Fibroblast of skin of scalp (primary cell): Measurements from ENCODE around the gene DCBLD2.

Experiments used
- DNase-seq: peaks from one replicate; pipeline ENCODE4 v3.0.0-alpha.2; 2013

The DCBLD2 gene

DNA sequence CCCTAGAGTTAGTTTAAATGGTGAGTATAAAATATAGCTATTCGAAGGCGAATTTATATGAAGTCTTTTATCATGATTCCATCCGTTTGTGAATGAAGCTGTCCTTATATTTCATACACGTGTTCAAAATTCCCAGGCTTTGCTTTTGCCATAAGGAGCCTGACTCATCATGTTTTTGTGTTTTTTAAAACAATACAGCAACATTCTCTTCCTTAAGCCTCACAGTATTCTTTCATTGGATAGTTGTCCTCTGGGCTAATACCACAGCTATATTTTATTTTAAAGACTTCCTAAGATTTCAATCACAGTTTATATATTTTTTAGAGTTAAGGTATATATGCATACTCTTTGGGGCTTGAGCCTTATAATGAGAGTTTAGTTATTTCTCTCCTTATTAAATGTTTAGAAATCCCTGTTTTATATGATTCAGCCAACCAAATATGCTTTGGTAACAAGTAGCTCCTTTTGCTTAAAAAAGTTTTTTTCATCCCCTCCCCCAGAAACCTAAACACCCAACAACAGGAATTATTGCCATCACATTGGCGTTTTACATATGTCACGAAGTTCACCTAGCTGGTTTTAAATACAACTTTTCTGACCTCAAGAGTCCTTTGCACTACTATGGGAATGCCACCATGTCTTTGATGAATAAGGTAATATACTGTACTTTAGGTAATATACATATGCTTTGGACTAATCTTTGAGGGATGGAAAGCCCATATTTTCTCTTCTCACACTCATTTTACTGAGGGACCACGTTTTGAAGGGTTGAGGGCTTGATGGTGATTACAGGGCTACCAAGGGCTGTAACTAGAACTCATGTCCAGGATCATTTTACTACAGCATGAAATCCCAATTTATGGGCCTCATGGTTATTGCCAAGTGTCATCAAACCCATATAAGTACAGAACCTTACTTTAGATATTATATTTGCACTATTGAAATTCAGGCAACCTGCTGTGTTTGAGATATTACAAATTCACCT lies 109.9 kb downstream of the DCBLD2 start:
- peak; percentile 49 for DNase-seq

DNA sequence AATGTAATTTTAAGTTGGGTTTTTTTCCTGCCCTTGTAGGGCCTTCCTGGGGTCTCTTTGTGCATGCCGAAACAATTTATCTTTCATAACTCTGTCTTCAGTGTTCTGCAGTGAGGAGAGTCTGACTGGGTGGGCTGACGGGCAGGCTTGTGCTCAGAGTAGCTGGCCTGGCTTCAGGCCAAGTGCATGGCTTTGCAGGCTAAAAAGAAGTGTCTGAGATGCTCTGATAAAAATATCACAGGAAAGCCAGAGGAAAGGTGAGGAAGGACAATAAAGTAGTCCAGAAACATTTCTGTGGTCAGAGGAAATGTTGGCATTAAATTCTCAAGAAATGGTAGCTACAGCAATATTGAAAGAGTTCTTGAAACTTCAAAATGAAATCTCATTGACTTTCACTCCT lies 112.8 kb downstream of the DCBLD2 start:
- DNase-seq, result peak; percentile 27

DNA sequence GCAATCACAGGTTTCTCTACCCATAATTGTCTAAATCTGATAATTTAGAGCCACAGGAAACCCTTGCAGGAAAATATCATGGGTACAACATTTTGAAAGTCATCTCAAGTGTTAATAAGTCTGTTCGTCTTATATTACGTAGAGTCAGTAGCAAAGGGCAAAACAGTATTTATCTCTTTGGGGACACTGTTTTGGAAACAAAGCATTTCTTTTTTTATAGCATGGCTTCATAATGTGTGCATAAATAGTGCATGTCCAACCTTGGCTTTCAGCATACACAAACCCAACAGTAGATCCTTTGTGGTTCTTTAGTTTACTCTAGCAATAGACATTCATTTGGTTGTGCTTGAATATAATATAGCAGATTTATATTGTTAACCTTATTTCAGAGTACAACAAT lies 114.3 kb downstream of the DCBLD2 start:
- no peak for DNase-seq

DNA sequence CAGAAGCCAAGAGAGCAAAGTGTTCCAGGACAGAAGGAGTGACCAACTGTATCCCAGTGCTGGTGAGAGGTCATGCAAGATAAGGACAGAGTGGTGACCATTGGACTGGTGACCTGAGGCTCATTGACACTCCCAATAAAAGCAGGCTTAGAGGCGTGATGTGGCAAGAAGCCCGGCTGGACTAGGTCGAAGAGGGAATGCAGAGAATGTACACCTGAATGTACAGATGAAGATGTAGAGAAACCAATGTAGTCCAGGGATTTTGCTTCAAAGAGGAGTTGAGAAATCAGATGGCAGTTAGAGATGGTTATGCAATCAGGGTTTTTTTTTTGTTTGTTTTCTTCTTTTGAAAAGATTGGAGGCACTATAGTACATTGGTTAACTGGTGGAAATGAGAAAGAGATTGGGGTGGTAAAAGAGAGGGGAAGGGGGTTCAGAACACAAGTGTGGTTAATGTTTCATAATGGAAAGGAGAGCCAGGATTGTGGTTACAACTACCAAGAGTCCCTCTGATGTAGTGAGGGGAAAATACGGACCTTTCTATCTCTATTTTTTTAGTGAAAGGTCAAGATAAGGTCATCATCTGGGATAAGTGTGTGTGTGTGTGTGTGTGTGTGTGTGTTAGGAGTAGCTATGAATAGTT lies 115.0 kb downstream of the DCBLD2 start:
- DNase-seq, result no peak

DNA sequence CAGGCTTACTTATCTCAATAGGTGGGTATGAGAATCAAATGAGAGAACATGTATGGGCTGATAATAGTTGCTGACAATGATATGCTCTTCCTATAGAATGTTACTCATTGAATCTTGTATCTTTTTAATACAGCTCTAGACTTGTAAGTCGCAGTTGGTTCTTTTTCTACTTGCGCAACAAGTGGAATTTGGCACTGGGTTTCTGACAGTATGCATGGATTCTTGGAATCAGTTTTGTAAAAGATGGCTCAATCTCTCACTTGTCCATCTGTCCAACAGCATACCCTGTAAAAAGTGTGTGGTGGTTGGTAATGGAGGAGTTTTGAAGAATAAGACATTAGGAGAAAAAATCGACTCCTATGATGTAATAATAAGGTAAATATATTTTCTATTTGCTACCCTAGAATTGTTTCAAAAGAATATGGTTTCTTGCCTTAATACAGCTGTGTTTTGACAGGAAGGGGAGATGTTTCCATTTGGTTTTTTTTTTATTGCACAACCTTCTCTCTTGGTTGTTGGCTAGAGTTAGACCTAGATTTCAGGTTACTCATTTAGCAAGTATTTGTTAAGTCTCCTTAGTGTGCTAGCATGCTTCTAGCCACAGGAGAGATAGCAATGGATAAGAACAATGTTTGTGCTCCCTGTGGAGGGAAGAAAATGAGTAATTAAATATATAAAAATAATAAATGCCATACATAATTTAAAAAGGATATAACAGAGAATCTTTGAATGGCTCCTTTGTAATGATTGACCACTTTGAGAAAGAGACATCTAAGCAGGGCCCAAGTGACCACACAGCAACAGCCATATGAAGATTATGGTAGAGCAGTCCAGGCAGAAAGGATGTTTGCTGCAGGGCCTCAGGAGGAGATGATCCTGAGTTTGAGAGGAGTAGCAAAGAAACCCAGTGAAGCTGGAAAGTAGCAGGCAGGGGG lies 116.6 kb downstream of the DCBLD2 start:
- peak; percentile 91 for DNase-seq

DNA sequence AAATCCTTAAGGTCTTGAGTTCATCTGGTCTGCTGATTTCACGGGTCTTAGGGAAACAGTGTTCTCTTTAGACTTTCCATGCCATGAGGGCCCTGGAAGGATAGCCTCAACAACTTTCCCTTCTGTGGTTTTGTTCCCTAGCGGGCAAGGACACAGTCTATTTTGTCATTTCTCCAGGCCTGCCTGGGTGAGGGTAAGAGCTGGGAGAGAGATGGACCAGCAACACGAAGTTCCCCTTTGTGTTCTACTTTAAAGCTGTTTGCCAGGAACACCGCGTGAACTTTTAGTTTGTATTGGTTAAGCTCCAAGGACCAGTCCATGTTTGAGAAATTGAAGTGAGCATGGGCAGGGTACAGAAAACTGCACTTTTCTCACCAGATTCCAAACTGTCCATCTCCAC lies 117.5 kb downstream of the DCBLD2 start:
- no peak for DNase-seq

DNA sequence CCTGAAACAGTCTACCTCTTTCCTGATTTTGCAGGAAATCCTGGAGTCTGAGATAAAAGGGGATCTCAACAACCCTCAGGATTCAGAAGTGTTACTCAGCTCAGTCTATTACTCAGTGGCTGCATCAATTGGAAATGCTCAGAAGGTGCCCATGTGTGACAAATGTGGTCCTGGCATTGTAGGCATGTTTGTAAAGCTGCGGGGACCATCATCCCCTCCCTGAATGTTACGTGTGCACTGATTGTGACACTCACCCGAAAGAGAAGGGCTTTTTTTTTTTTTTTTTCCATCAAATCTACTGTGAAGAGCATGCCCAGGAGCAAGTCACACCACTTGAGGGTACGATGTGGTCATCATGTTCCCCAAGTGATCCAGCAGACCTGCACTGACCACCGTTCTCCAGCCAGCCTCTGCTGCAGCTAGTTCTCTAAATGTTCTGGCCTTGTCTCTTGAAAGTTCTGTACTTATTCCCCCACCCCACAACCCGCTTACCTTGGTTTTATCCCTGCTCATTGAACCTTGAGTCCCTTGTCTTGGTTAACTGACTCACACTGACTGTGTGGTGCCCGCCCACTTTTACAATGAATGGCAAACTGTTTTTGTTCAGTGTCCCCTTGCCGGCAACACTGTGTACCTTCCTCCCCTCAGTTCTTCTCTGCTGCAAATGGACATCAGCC lies 118.5 kb downstream of the DCBLD2 start:
- no peak for DNase-seq

DNA sequence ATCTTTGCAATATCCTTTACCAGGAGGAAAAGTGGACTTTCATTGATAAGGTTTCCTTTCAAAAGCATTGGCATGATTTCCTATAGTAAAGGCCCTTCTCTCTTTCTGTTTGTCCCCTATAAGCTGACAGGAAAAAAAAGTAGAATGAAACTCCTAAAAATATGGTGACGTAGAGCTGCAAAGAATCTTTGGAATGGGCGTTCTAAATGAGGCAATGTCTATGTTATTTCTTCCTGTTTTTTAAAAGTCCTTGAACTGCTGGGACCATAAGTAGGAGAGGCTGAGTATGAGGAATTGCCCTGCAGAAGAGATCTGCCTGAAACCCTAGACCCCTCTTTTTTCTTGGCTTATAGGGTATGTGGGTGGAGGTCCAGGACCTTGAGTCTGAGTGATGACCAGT lies 121.2 kb downstream of the DCBLD2 start:
- peak; percentile 52 for DNase-seq

DNA sequence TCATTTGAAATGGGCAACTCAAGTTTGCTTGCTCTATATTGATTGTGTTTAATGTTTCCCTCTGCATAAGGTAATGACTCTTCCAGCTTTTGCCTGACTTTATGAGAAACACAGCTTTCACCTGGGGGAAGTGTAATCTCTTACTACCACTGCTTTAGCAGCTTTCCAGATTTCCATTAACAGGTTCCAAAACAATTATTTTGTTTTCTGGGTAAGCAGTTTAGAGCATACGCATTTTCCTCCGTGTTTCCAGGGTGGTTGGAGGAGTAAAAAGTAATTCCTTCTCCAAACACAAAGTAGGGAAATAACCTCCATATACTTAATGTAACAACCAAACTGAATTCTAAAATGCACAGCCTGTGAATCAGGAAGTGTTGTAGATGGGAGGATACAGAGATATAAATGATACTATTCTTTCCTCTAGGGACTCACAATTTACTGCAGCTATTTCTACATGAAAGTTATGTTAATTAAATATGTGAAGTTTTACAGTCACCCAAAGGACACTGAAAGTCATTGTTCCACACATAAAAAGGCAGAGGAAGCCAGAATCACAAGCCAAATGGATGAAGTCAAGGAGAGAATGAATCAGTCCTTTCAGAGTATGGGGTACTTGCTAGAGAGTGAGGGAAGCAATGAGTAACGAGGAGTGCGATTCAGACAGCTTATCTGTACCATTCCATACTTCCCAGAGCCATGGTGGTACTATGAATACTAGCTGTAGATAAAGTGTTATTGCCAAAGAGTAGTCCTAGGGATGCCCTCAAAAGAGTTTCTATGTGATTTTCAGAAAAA lies 121.8 kb downstream of the DCBLD2 start:
- peak; percentile 31 for DNase-seq

DNA sequence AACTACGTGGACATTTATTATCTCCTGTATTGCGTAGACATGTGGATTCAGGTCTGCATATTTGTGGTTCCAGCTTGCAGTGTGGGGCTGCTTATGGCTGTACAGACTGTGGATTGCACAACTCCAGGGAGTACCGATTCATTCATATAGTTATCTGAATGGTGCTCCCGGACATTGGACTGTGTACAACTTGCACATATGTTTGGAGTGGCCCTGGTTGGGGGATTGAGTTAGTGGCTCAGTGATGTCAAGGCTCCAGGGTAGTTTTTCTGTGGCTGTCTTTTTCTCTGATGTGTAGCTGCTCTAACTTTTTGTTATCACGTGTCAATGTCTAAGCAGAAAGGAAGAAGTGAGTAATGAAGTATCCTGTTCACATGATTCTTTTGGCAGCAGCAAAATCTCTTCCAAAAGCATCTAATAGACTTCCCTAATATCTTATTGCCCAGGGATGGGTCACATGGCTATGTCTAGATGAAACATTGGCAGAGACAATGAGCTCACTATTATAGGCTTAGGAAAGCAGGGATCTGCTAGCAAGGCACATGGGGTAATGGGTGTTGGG lies 122.6 kb downstream of the DCBLD2 start:
- DNase-seq, result peak; percentile 86

DNA sequence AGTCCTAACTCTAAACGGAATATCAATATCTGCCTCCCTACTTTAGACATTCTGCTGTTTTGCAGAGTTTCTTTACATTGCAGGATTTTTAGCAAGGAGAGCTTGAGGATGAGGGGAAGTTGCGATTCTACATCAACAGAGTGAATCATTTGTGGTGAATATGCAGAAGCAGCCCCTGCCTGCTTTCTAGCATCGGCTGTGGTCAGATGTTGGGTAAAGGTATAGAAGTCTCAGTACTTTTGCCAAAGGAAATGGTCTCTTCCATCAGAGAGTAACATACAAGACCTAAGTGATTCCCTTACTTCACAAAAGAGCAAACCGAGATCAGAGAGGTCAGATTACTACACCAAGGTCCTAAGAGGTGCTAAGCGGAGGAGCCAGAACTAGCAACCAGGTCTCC lies 123.1 kb downstream of the DCBLD2 start:
- peak; percentile 26 for DNase-seq

DNA sequence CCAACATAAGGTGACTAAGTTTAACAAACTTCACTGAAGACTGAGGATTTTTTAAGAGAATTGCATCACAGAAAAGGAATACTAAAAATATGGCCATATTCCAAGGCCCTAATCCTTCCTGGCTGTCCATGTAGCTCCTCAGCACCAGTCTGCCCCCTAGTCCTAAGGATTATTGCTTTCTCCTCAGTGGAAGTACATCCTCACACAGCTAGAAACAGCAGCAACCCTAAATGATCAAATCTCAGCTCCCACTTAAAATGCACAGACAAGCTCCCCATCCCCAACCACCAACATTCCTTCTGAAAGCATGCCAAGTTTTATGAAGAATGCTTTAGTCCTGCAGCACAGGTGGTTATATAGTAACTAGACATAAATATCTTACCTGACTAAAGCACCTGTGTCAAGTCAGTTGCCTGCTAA lies 123.7 kb downstream of the DCBLD2 start:
- peak; percentile 75 for DNase-seq

DNA sequence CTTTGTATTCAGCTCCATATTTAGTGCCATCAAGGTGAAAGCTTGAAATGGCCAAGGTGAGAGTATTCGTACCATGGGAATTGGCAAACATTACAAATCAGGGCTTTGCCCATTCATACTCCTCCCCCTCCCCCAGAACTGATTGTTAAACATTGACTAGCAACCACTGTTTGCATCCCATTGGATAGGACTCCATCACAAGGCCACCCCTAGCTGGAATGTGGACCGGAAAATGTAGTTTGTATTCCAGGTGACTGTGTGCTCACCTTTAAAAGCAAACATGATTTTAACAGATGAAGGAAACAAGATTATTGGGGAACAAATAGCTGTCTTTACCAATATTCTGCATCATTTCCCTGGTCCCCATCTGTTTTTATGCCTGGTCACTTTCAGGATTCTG lies 124.2 kb downstream of the DCBLD2 start:
- DNase-seq, result no peak

DNA sequence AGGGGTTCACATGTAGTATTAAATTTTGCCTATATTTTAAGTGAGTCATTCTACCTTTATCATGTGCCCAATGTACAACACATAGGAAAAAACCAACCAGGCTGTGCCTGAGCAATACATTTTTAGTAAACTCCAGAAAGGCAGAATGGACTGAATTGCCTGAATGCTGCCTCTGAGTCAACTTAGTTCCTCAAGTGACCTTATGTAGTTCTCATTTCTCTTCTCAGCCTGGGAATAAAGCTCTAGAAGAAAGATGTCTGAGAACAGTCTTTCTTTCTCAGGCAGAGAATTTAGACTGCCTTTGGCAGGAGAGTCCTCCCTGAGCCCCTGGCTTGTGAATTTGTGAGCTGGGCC lies 125.4 kb downstream of the DCBLD2 start:
- no peak for DNase-seq

DNA sequence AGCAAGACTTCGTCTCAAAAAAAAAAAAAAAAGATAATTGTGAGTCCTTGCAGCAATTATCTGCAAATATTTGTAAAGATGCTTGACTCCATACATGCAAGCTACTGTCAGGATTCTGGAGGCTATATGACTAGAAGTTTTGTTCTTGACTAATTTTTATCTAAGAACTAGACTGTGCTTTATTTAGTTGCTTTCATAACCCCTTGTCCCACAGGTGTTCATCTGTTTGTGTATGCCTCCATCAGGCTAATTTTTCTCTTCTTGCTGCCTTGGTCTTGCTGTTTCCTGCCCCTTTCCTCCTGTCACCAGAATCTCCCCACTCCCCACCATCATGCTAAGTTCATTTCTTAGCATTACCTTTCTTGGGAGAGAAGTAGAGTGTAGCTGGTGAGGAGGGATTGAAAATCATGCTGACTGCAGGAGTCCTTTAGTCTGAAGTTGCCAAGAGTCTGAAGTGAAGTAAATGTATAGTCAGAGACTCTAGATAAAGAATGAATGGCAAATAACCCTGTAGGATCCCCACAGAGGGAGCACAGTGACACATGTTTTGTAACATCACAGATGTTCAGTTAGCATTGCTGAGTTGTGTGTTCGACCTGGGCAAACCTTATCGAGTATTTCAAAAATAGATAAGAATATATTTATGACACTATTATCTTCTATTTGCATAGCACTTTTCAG lies 125.9 kb downstream of the DCBLD2 start:
- no peak for DNase-seq

DNA sequence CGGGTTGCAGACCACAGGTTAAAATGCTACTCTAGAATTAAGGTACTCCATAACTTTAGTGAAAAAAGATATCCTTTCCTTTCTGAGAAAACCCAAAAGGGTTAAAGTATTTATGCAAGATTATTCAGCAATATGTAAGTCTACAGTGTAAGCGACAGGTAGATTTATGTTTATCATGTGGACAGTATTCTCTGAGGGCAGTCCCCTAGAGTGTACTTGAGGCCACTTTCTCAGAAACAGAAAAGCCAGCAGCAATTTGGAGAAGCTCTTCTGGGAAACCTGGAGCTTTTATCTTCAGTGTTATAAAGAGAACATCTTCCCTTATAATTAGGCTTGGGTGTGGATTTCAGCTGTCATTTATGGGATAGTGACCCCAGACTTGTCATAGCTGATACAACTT lies 129.5 kb downstream of the DCBLD2 start:
- no peak for DNase-seq

DNA sequence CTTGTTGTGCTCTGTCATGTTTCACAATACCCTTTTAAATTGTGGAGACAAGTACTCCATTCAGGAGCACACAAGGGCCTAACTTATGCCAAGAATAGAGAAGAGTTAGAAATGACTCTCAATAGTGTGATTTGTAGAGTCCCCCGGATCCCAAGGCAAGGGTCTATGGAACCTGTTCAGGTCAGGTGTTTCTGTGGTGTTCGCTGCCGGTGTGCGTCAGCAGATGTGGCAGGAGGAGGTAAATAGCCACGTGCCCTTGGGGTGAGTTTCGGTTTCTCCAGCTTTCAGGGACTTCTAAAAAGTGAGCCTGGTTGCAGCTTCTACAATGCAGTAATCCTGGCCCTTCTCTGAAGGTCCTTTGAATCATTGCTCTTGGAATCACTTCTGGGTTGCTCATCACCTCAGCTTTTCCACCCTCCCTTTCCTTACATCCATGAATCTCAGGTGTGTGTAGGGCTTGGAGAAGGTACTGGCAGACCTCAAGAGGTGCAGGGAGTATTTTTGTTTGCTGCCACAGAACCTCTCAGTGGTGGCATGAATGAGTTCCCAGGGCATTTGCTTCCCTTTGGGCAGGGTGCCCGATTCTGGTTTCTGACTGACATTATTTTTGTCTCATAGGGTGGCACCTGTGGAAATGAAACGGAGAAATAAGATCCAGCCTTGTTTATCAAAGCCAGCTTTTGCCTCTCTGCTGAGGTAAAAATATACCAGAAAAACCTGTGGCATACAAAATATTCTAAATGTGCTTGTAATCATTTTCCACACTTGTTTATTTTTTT lies 131.0 kb downstream of the DCBLD2 start:
- no peak for DNase-seq

DNA sequence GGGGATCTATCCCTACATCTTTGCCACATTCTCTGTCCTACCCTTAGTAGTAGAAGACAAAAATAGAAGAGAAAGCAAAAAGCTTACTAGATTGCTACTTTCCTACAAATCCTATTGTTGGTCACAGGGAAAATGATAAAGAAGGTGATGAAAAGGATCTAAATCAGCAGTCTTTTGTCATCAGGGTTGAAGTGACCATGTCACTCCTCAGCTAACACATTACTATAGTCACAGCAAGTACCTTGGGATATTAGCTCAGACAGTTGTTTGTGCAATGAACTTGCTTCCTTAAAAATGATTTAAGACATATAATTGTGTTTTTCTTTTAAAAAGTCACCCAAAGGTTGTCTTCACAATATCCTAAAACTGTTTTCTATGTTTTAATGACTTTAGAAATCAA lies 132.0 kb downstream of the DCBLD2 start:
- no peak for DNase-seq

DNA sequence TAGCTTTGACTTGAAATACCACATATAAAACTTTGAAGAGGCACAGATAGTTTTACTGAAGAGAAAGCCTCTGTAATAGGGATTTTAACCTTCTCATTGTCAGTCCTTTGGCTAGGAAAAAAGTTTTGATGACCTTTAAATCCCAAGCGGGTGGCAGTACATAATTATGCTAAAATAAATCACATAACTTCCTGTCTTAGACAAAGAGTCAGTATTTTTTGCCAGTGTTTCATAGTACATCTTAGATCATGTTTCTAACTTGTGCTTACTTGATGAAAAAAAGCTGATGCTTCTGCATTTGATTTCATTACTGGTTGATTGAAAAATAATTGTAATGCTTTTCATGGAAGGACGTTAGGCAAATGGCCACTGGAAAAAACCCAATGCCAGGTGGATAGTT lies 132.5 kb downstream of the DCBLD2 start:
- no peak for DNase-seq

DNA sequence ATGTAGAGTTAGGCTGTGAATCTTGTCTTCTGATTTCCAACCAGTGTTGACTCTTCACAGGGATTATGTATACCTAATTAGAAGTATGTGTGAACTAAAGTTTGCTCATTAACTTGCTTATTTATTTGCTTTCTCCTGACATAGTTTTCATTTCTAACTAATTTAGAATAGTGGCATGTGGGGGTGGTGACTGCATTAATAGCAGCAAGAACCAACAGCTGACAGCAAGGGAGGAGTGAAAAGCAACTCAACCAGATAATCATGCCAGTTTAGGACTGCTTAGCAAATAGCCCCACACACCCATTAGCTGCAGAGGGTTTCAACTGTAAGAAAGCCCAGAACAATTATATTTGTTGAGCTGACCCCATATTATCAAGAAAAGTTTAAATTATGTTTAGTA lies 134.6 kb downstream of the DCBLD2 start:
- no peak for DNase-seq
